ENCODE measurements around the gene DOK5.

DNA sequence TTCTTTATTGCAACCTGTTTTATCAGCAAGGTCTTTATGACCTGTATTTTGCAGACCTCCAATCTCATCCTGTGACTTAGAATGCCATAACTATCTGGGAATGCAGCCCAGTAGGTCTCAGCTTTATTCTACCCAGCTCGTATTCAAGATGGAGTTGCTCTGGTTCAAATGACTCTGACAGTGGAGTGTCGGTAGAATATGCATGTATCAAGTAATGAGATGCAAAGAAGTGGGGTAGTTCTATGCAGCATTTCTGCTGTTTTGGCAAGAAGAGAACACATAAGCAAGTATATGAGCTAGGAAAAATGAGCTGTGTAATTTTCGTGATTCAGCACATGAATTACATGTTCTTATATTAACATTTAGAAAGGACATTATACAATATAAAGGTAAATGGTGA is 185.9 kb downstream of the DOK5 start:
- TF ChIP-seq, protein P1, sequence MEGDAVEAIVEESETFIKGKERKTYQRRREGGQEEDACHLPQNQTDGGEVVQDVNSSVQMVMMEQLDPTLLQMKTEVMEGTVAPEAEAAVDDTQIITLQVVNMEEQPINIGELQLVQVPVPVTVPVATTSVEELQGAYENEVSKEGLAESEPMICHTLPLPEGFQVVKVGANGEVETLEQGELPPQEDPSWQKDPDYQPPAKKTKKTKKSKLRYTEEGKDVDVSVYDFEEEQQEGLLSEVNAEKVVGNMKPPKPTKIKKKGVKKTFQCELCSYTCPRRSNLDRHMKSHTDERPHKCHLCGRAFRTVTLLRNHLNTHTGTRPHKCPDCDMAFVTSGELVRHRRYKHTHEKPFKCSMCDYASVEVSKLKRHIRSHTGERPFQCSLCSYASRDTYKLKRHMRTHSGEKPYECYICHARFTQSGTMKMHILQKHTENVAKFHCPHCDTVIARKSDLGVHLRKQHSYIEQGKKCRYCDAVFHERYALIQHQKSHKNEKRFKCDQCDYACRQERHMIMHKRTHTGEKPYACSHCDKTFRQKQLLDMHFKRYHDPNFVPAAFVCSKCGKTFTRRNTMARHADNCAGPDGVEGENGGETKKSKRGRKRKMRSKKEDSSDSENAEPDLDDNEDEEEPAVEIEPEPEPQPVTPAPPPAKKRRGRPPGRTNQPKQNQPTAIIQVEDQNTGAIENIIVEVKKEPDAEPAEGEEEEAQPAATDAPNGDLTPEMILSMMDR (conservative IDR thresholded peaks at IDR 0.05; ENCODE audit: low read length) = no peak
- TF ChIP-seq EZH2phosphoT487 (IDR thresholded peaks at IDR 0.05; ENCODE audit: borderline replicate concordance) = no peak

All from Loucy (cell line).